Measurements from ENCODE around the gene PLSCR4. TPM values are rescaled to one million over a fixed set of nuclear protein-coding genes. Genes with fewer than 3 reads are reported as not detected.

PLSCR4 gene
- total RNA-seq, 1 experiment from 2014 or later: 3.5 TPM

- Histone ChIP-seq H3K36me3 (ENCODE audit: control insufficient read depth, insufficient read depth, low read length) (no peaks in the 10 kb centered on the region; the same call in 1 of the 2 replicates), H3K9me3 (ENCODE audit: control insufficient read depth, insufficient read depth, low read depth, low read length) (no peaks in the 10 kb centered on the region), H3K27me3 (ENCODE audit: control insufficient read depth, insufficient read depth, low read length) (no peaks in the 10 kb centered on the region), H3K27ac (ENCODE audit: low read length) (peak overlapping the region; percentile 99), H3K4me3 (ENCODE audit: low read depth in 2 of 2, low read length in 2 of 2) (no peak overlapping the region), H3K4me1 (ENCODE audit: control insufficient read depth, insufficient read depth, low read length) (peaks cover 58% of the 10 kb centered on the region)
- no TSS peak for BruUV-seq (replicated peaks)
- TF ChIP-seq CTCF (IDR thresholded peaks at IDR 0.05) (peak; percentile 14; the same call in 1 of the 2 replicates), POLR2AphosphoS5 (IDR thresholded peaks at IDR 0.05; ENCODE audit: low read depth, low read length) (no peak)
- ATAC-seq (no peak), DNase-seq (ENCODE audit: low read depth, low spot score) (peak; percentile 79)
- intact Hi-C loops (cut with micrococcal nuclease; ENCODE audit: unreplicated experiment) (loop anchor here (5.0 kb wide), 1 partner anchor 96 kb away; no protein-coding TSS in a partner anchor), in situ Hi-C loops (cut with HindIII; ENCODE audit: low pct_unique_long_range_greater_than_20kb, low sequenced_read_pairs) (no loop called here)
- CTCF ChIA-PET: no interaction called here
- POLR2A ChIA-PET: no interaction called here
Measured at GRCh38 chr3:146163584-146163983, 87.3 kb downstream of the PLSCR4 start.

GRCh38 chr3:146162561-146162960 lies 88.3 kb downstream of the PLSCR4 start:
- no peaks in the 10 kb centered on the region; the same call in 1 of the 2 replicates for H3K36me3 ChIP-seq (ENCODE audit: control insufficient read depth, insufficient read depth, low read length)
- H3K9me3 ChIP-seq (ENCODE audit: control insufficient read depth, insufficient read depth, low read depth, low read length): no peaks in the 10 kb centered on the region
- H3K4me3 ChIP-seq (ENCODE audit: low read depth in 2 of 2, low read length in 2 of 2): no peak overlapping the region
- H3K27ac ChIP-seq (ENCODE audit: low read length): peak overlapping the region; percentile 99
- CTCF ChIA-PET: no interaction called here
- in situ Hi-C loops (cut with HindIII; ENCODE audit: low pct_unique_long_range_greater_than_20kb, low sequenced_read_pairs) (no loop called here), intact Hi-C loops (cut with micrococcal nuclease; ENCODE audit: unreplicated experiment) (loop anchor here (5.0 kb wide), 1 partner anchor 95 kb away; no protein-coding TSS in a partner anchor)
- H3K4me1 ChIP-seq (ENCODE audit: control insufficient read depth, insufficient read depth, low read length): peaks cover 66% of the 10 kb centered on the region
- no TSS peak for BruUV-seq (replicated peaks)
- POLR2A ChIA-PET: no interaction called here
- H3K27me3 ChIP-seq (ENCODE audit: control insufficient read depth, insufficient read depth, low read length): no peaks in the 10 kb centered on the region
- no peak for DNase-seq (ENCODE audit: low read depth, low spot score)
- ATAC-seq: no peak
- TF ChIP-seq REST (IDR thresholded peaks at IDR 0.05; ENCODE audit: insufficient read depth in 1 of 2, low read depth in 2 of 2, low read length in 1 of 2): no peak
- 0 out of 2 replicates have a peak, but pooled peaks have one; percentile 18 for TF ChIP-seq POLR2AphosphoS5 (IDR thresholded peaks at IDR 0.05; ENCODE audit: low read depth, low read length)
- no peak for TF ChIP-seq CTCF (IDR thresholded peaks at IDR 0.05)
- TF ChIP-seq TCF7L2 (IDR thresholded peaks at IDR 0.05; ENCODE audit: low read depth, low read length): no peak

- Histone ChIP-seq H3K9me3 (ENCODE audit: control insufficient read depth, insufficient read depth, low read depth, low read length) (no peaks in the 10 kb centered on the region), H3K27ac (ENCODE audit: low read length) (peak overlapping the region; percentile 99), H3K4me3 (ENCODE audit: low read depth in 2 of 2, low read length in 2 of 2) (peak overlapping the region; percentile 77 to 93), H3K27me3 (ENCODE audit: control insufficient read depth, insufficient read depth, low read length) (no peaks in the 10 kb centered on the region), H3K4me1 (ENCODE audit: control insufficient read depth, insufficient read depth, low read length) (peaks cover 66% of the 10 kb centered on the region), H3K36me3 (ENCODE audit: control insufficient read depth, insufficient read depth, low read length) (no peaks in the 10 kb centered on the region; the same call in 1 of the 2 replicates)
- intact Hi-C loops (cut with micrococcal nuclease; ENCODE audit: unreplicated experiment) (loop anchor here (5.0 kb wide), 1 partner anchor 94 kb away; no protein-coding TSS in a partner anchor), in situ Hi-C loops (cut with HindIII; ENCODE audit: low pct_unique_long_range_greater_than_20kb, low sequenced_read_pairs) (no loop called here)
- ATAC-seq: peak; percentile 3; the same call in 1 of the 2 replicates
- BruUV-seq (replicated peaks): no TSS peak
- POLR2A ChIA-PET: no interaction called here
- CTCF ChIA-PET: no interaction called here
- TF ChIP-seq REST (IDR thresholded peaks at IDR 0.05; ENCODE audit: insufficient read depth in 1 of 2, low read depth in 2 of 2, low read length in 1 of 2) (no peak), POLR2AphosphoS5 (IDR thresholded peaks at IDR 0.05; ENCODE audit: low read depth, low read length) (no peak), CTCF (IDR thresholded peaks at IDR 0.05) (no peak), TCF7L2 (IDR thresholded peaks at IDR 0.05; ENCODE audit: low read depth, low read length) (no peak), SIN3A (IDR thresholded peaks at IDR 0.05; ENCODE audit: borderline replicate concordance, insufficient read depth, low read depth, low read length) (no peak)
- DNase-seq (ENCODE audit: low read depth, low spot score): no peak
Measured at GRCh38 chr3:146161663-146162002, 89.3 kb downstream of the PLSCR4 start.
